M059J (cell line): ENCODE data around the gene MID1. TPM values are rescaled to one million over a fixed set of nuclear protein-coding genes. Genes with fewer than 3 reads are reported as not detected.

Experiments
- DNase-seq: peaks from one replicate; pipeline ENCODE4 v3.0.0-alpha.2; 2012; ENCODE audit warnings: low read depth
- total RNA-seq: library from RNA; depleted of rRNA; stranded (reverse); fragments of >200 nt; shearing (Covaris generic); gene quantifications from 2 replicates; pipeline ENCODE4 v1.2.3, GENCODE V29; 2014

The MID1 gene
- total RNA-seq, 1 experiment from 2014 or later = 44.1 TPM

- no peak for DNase-seq
Observed at GRCh38 chrX:10577853-10578252, 42.5 kb downstream of the MID1 start.

- no peak for DNase-seq
Observed at GRCh38 chrX:10576777-10577447, 43.5 kb downstream of the MID1 start.

- DNase-seq = no peak
Observed at GRCh38 chrX:10576186-10576585, 44.2 kb downstream of the MID1 start.

- peak; percentile 79 for DNase-seq
Observed at GRCh38 chrX:10574663-10575062, 45.7 kb downstream of the MID1 start.

GRCh38 chrX:10571260-10571659, 49.1 kb downstream of the MID1 start:
- DNase-seq = no peak

- DNase-seq = no peak
Observed at GRCh38 chrX:10570601-10571000, 49.8 kb downstream of the MID1 start.

GRCh38 chrX:10569946-10570345, 50.4 kb downstream of the MID1 start:
- no peak for DNase-seq

- no peak for DNase-seq
Observed at GRCh38 chrX:10568428-10568827, 52.0 kb downstream of the MID1 start.

GRCh38 chrX:10567136-10567535, 53.2 kb downstream of the MID1 start:
- no peak for DNase-seq

GRCh38 chrX:10566716-10567097, 53.7 kb downstream of the MID1 start:
- no peak for DNase-seq

GRCh38 chrX:10564484-10564883, 55.9 kb downstream of the MID1 start:
- no peak for DNase-seq

GRCh38 chrX:10557166-10557565, 63.2 kb downstream of the MID1 start:
- peak; percentile 81 for DNase-seq

- DNase-seq = no peak
Observed at GRCh38 chrX:10556405-10556804, 64.0 kb downstream of the MID1 start.

- no peak for DNase-seq
Observed at GRCh38 chrX:10555846-10556245, 64.5 kb downstream of the MID1 start.

- no peak for DNase-seq
Observed at GRCh38 chrX:10554612-10555270, 65.6 kb downstream of the MID1 start.

GRCh38 chrX:10549280-10549679, 71.1 kb downstream of the MID1 start:
- peak; percentile 86 for DNase-seq

GRCh38 chrX:10548688-10549087, 71.7 kb downstream of the MID1 start:
- DNase-seq = no peak

- no peak for DNase-seq
Observed at GRCh38 chrX:10545882-10546281, 74.5 kb downstream of the MID1 start.

- no peak for DNase-seq
Observed at GRCh38 chrX:10542586-10542985, 77.8 kb downstream of the MID1 start.

- DNase-seq = no peak
Observed at GRCh38 chrX:10538831-10539230, 81.6 kb downstream of the MID1 start.

- DNase-seq = no peak
Observed at GRCh38 chrX:10537308-10537707, 83.1 kb downstream of the MID1 start.

- no peak for DNase-seq
Observed at GRCh38 chrX:10536744-10537143, 83.6 kb downstream of the MID1 start.

- DNase-seq = no peak
Observed at GRCh38 chrX:10534611-10535010, 85.8 kb downstream of the MID1 start.
